Astrocyte of the spinal cord (primary cell): Measurements from ENCODE around the gene MTAP.

ENCODE experiments used
- DNase-seq: peaks from one replicate; pipeline ENCODE4 v3.0.0; 2011; ENCODE audit warnings: low read depth, low spot score
- H3K4me3 ChIP-seq: 2 replicates; pipeline ENCODE4 v1.5.1; 2011; ENCODE audit warnings: low read depth, mild to moderate bottlenecking, low read length, moderate library complexity
- CTCF ChIP-seq: IDR thresholded peaks from 2 replicates; pipeline ENCODE4 v1.5.1; 2012; ENCODE audit warnings: low read depth, mild to moderate bottlenecking, low read length, inconsistent platforms
- in situ Hi-C: cut with HindIII; loops from 2 replicates; pipeline ENCODE4 v1.10.0; 2017; ENCODE audit warnings: low sequenced_read_pairs

MTAP gene

GRCh38 chr9:21800931-21801682 lies 1.3 kb upstream of the MTAP start:
- peak overlapping the region; percentile 74 for H3K4me3 ChIP-seq
- in situ Hi-C loops: loop anchor here (25.0 kb wide), 2 partner anchors 311 to 436 kb away; no protein-coding TSS in a partner anchor
- DNase-seq: no peak
- TF ChIP-seq CTCF: no peak

GRCh38 chr9:21801683-21802417 lies 586 bp upstream of the MTAP start:
- DNase-seq: peak; percentile 91
- in situ Hi-C loops: loop anchor here (25.0 kb wide), 2 partner anchors 310 to 435 kb away; no protein-coding TSS in a partner anchor
- TF ChIP-seq CTCF: no peak
- H3K4me3 ChIP-seq: peak overlapping the region; percentile 74

- peak; percentile 19 for DNase-seq
- peak overlapping the region; percentile 74 for H3K4me3 ChIP-seq
- no peak for TF ChIP-seq CTCF
- in situ Hi-C loops: loop anchor here (25.0 kb wide), 2 partner anchors 309 to 434 kb away; no protein-coding TSS in a partner anchor
These were observed 1.2 kb downstream of the MTAP start for GRCh38 chr9:21803649-21804048.

GRCh38 chr9:21804331-21804730 lies 1.9 kb downstream of the MTAP start:
- peak overlapping the region; percentile 74 for H3K4me3 ChIP-seq
- no peak for TF ChIP-seq CTCF
- in situ Hi-C loops: loop anchor here (25.0 kb wide), 2 partner anchors 308 to 433 kb away; no protein-coding TSS in a partner anchor
- DNase-seq: no peak

- DNase-seq: no peak
- no peak for TF ChIP-seq CTCF
- H3K4me3 ChIP-seq: no peak overlapping the region
- in situ Hi-C loops: loop anchor here (25.0 kb wide), 2 partner anchors 308 to 433 kb away; no protein-coding TSS in a partner anchor
These were observed 2.4 kb downstream of the MTAP start for GRCh38 chr9:21804791-21805190.

- TF ChIP-seq CTCF: no peak
- in situ Hi-C loops: loop anchor here (25.0 kb wide), 2 partner anchors 306 to 431 kb away; no protein-coding TSS in a partner anchor
- DNase-seq: no peak
- H3K4me3 ChIP-seq: no peak overlapping the region
These were observed 4.2 kb downstream of the MTAP start for GRCh38 chr9:21806644-21807043.
